Astrocyte (in vitro differentiated cells and primary cell): Measurements from ENCODE around the gene FBXO17. TPM values are rescaled to one million over a fixed set of nuclear protein-coding genes. Genes with fewer than 3 reads are reported as not detected.

Source experiments
- DNase-seq: peaks from one replicate; pipeline ENCODE4 v3.0.0-alpha.2; 2010; ENCODE audit warnings: low read depth
- FAIRE-seq: peaks from 2 replicates; lab custom pipeline; 2011; peaks lifted over from hg19 to GRCh38; lab: Jason Lieb, UNC
- H2AFZ ChIP-seq: 2 replicates; pipeline ENCODE4 v1.6.0; 2012; ENCODE audit warnings: low read depth, low read length, inconsistent platforms
- H3K27ac ChIP-seq: 2 replicates; pipeline ENCODE4 v1.5.1; 2011; ENCODE audit warnings: low read depth, low read length, inconsistent platforms
- H3K27me3 ChIP-seq: 2 replicates; pipeline ENCODE4 v1.6.0; 2011; ENCODE audit warnings: low read length, inconsistent platforms; ENCODE audit not compliant: insufficient read depth
- H3K36me3 ChIP-seq: 2 replicates; pipeline ENCODE4 v1.5.1; 2011; ENCODE audit warnings: low read length, inconsistent platforms; ENCODE audit not compliant: insufficient read depth
- H3K4me1 ChIP-seq: 2 replicates; pipeline ENCODE4 v1.5.1; 2011; ENCODE audit warnings: low read length, inconsistent platforms; ENCODE audit not compliant: insufficient read depth
- H3K4me2 ChIP-seq: 2 replicates; pipeline ENCODE4 v1.6.0; 2012; ENCODE audit warnings: low read length, inconsistent platforms
- H3K4me3 ChIP-seq: 2 replicates; pipeline ENCODE4 v1.5.1; 2011; ENCODE audit warnings: low read depth, mild to moderate bottlenecking, low read length, inconsistent platforms; ENCODE audit not compliant: insufficient read depth
- H3K79me2 ChIP-seq: 2 replicates; pipeline ENCODE4 v1.6.0; 2012; ENCODE audit warnings: mild to moderate bottlenecking, low read length, inconsistent platforms; ENCODE audit not compliant: insufficient read depth
- H3K9ac ChIP-seq: 2 replicates; pipeline ENCODE4 v1.6.0; 2012; ENCODE audit warnings: mild to moderate bottlenecking, low read length, inconsistent platforms
- H3K9me3 ChIP-seq: 2 replicates; pipeline ENCODE4 v1.5.1; 2012; ENCODE audit warnings: low read depth, mild to moderate bottlenecking, low read length, inconsistent platforms; ENCODE audit not compliant: insufficient read depth
- H4K20me1 ChIP-seq: 2 replicates; pipeline ENCODE4 v1.6.0; 2012; ENCODE audit warnings: low read length, inconsistent platforms; ENCODE audit not compliant: insufficient read depth
- H3K27ac Mint-ChIP-seq: one replicate; pipeline ENCODE4 v1.8.0; 2021; ENCODE audit warnings: mild to moderate bottlenecking, mixed read lengths; ENCODE audit not compliant: unreplicated experiment
- H3K27me3 Mint-ChIP-seq: one replicate; pipeline ENCODE4 v1.8.0; 2021; ENCODE audit warnings: low read depth, mixed read lengths; ENCODE audit not compliant: unreplicated experiment
- H3K36me3 Mint-ChIP-seq: one replicate; pipeline ENCODE4 v1.8.0; 2021; ENCODE audit warnings: low read depth, mixed read lengths; ENCODE audit not compliant: unreplicated experiment
- H3K4me1 Mint-ChIP-seq: one replicate; pipeline ENCODE4 v1.8.0; 2021; ENCODE audit warnings: low read depth, mixed read lengths; ENCODE audit not compliant: unreplicated experiment
- H3K4me3 Mint-ChIP-seq: one replicate; pipeline ENCODE4 v1.8.0; 2021; ENCODE audit warnings: mild to moderate bottlenecking, moderate library complexity, mixed read lengths; ENCODE audit not compliant: unreplicated experiment
- H3K9me3 Mint-ChIP-seq: one replicate; pipeline ENCODE4 v1.8.0; 2021; ENCODE audit warnings: mild to moderate bottlenecking, mixed read lengths; ENCODE audit not compliant: unreplicated experiment
- EZH2 ChIP-seq: IDR thresholded peaks from 2 replicates; pipeline ENCODE4 v1.6.1; 2012; ENCODE audit warnings: mild to moderate bottlenecking, low read length, inconsistent platforms; ENCODE audit not compliant: insufficient read depth
- total RNA-seq: library from RNA; stranded (reverse); gene quantifications from 2 replicates; pipeline ENCODE4 v1.2.1, GENCODE V29; 2021
- TF ChIP-seq, protein P1 (sequence below): IDR thresholded peaks from 2 replicates; pipeline ENCODE4 v1.5.1; 2011; ENCODE audit warnings: low read depth, mild to moderate bottlenecking, inconsistent platforms, low read length, moderate library complexity; ENCODE audit not compliant: insufficient read depth

Gene FBXO17
- total RNA-seq, 1 donor from 2014 or later, result 14.7 TPM

GRCh38 chr19:39014037-39014436 is 38.5 kb upstream of the FBXO17 start:
- Histone ChIP-seq H2AFZ (no peak overlapping the region), H3K4me1 (no peaks in the 10 kb centered on the region), H3K4me2 (no peak overlapping the region), H3K9me3 (no peaks in the 10 kb centered on the region), H3K9ac (no peak overlapping the region), H4K20me1 (no peaks in the 10 kb centered on the region), H3K4me3 (no peak overlapping the region), H3K36me3 (no peaks in the 10 kb centered on the region), H3K27me3 (no peaks in the 10 kb centered on the region), H3K79me2 (no peaks in the 10 kb centered on the region), H3K27ac (no peak overlapping the region)
- H3K27me3 Mint-ChIP-seq, result peaks cover 8% of the 10 kb centered on the region
- DNase-seq (no peak), FAIRE-seq (no peak)
- no peaks in the 10 kb centered on the region for H3K36me3 Mint-ChIP-seq
- no peak overlapping the region for H3K4me3 Mint-ChIP-seq
- TF ChIP-seq, protein P1, sequence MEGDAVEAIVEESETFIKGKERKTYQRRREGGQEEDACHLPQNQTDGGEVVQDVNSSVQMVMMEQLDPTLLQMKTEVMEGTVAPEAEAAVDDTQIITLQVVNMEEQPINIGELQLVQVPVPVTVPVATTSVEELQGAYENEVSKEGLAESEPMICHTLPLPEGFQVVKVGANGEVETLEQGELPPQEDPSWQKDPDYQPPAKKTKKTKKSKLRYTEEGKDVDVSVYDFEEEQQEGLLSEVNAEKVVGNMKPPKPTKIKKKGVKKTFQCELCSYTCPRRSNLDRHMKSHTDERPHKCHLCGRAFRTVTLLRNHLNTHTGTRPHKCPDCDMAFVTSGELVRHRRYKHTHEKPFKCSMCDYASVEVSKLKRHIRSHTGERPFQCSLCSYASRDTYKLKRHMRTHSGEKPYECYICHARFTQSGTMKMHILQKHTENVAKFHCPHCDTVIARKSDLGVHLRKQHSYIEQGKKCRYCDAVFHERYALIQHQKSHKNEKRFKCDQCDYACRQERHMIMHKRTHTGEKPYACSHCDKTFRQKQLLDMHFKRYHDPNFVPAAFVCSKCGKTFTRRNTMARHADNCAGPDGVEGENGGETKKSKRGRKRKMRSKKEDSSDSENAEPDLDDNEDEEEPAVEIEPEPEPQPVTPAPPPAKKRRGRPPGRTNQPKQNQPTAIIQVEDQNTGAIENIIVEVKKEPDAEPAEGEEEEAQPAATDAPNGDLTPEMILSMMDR, result no peak
- no peak for TF ChIP-seq EZH2
- no peak overlapping the region for H3K27ac Mint-ChIP-seq
- H3K9me3 Mint-ChIP-seq, result peaks cover 7% of the 10 kb centered on the region
- no peaks in the 10 kb centered on the region for H3K4me1 Mint-ChIP-seq

DNA sequence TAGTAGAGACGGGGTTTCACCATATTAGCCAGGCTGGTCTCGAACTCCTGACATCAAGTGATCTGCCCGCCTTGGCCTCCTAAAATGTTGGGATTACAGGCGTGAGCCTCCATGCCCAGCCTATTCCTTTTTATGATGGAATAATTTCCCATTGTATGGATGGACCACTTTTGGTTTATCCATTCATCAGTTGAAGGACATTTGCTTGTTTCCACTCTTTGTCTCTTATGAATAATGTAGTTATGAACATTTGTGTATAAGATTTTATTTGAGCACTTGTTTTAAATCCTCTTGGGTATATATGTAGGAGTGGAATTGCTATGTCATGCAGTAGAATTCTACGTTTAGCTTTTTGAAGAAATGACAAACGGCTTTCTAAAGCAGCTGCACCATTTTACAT is 33.5 kb upstream of the FBXO17 start:
- Histone ChIP-seq H3K9me3 (no peaks in the 10 kb centered on the region), H3K27ac (no peak overlapping the region), H3K4me3 (no peak overlapping the region), H3K79me2 (no peaks in the 10 kb centered on the region), H3K4me1 (no peaks in the 10 kb centered on the region), H2AFZ (no peak overlapping the region), H3K4me2 (no peak overlapping the region), H3K27me3 (no peaks in the 10 kb centered on the region), H3K36me3 (no peaks in the 10 kb centered on the region), H3K9ac (no peak overlapping the region), H4K20me1 (no peaks in the 10 kb centered on the region)
- H3K27me3 Mint-ChIP-seq, result peaks cover 8% of the 10 kb centered on the region
- TF ChIP-seq, protein P1, result no peak
- TF ChIP-seq EZH2, result no peak
- peaks cover 4% of the 10 kb centered on the region for H3K9me3 Mint-ChIP-seq
- no peak for DNase-seq
- no peaks in the 10 kb centered on the region for H3K4me1 Mint-ChIP-seq
- H3K27ac Mint-ChIP-seq, result no peak overlapping the region
- FAIRE-seq, result no peak
- no peaks in the 10 kb centered on the region for H3K36me3 Mint-ChIP-seq
- no peak overlapping the region for H3K4me3 Mint-ChIP-seq

GRCh38 chr19:39008137-39008536 is 32.6 kb upstream of the FBXO17 start:
- peaks cover 4% of the 10 kb centered on the region for H3K9me3 Mint-ChIP-seq
- no peaks in the 10 kb centered on the region for H3K36me3 ChIP-seq
- H2AFZ ChIP-seq, result no peak overlapping the region
- no peak overlapping the region for H3K27ac Mint-ChIP-seq
- no peak for FAIRE-seq
- H3K4me1 ChIP-seq, result no peaks in the 10 kb centered on the region
- H3K36me3 Mint-ChIP-seq, result no peaks in the 10 kb centered on the region
- H3K4me1 Mint-ChIP-seq, result no peaks in the 10 kb centered on the region
- H3K9ac ChIP-seq, result no peak overlapping the region
- H3K4me2 ChIP-seq, result no peak overlapping the region
- no peaks in the 10 kb centered on the region for H3K27me3 ChIP-seq
- H3K79me2 ChIP-seq, result no peaks in the 10 kb centered on the region
- H4K20me1 ChIP-seq, result no peaks in the 10 kb centered on the region
- peaks cover 8% of the 10 kb centered on the region for H3K27me3 Mint-ChIP-seq
- DNase-seq, result no peak
- TF ChIP-seq, protein P1, result no peak
- TF ChIP-seq EZH2, result no peak
- no peak overlapping the region for H3K27ac ChIP-seq
- H3K4me3 ChIP-seq, result no peak overlapping the region
- H3K4me3 Mint-ChIP-seq, result no peak overlapping the region
- no peaks in the 10 kb centered on the region for H3K9me3 ChIP-seq
